ENCODE results near the gene UBR3. TPM values are rescaled to one million over a fixed set of nuclear protein-coding genes. Genes with fewer than 3 reads are reported as not detected.

The UBR3 gene
- total RNA-seq, 1 experiment from 2014 or later = 21.9 TPM

- Histone ChIP-seq H3K9ac (ENCODE audit: extremely low read depth, insufficient read length, low read length) (no peak overlapping the region), H3K56ac (ENCODE audit: insufficient read length, low read depth, low read length) (no peak overlapping the region), H4K5ac (ENCODE audit: insufficient read length, low read depth, low read length) (no peak overlapping the region), H3K14ac (ENCODE audit: insufficient read depth, low read length) (no peak overlapping the region), H3K4me1 (ENCODE audit: insufficient read depth, low read length) (no peaks in the 10 kb centered on the region), H2BK120ac (ENCODE audit: low read depth, low read length, poor library complexity, severe bottlenecking) (no peak overlapping the region), H3T11ph (ENCODE audit: low read length) (no peak overlapping the region), H3K4ac (ENCODE audit: low read depth, low read length) (no peak overlapping the region), H2BK12ac (ENCODE audit: insufficient read length, low read depth, low read length) (no peak overlapping the region), H2BK15ac (ENCODE audit: low read depth, low read length) (no peak overlapping the region), H4K20me1 (ENCODE audit: control insufficient read depth, insufficient read depth, insufficient read length) (no peaks in the 10 kb centered on the region), H3K4me2 (ENCODE audit: insufficient read depth, insufficient read length, low read length) (no peak overlapping the region), H2AK5ac (ENCODE audit: insufficient read length, low read length) (no peak overlapping the region), H3K9me3 (ENCODE audit: control insufficient read depth, low read depth, low read length) (no peaks in the 10 kb centered on the region), H4K91ac (ENCODE audit: insufficient read length, low read depth, low read length) (no peak overlapping the region), H2BK5ac (ENCODE audit: insufficient read length, low read length) (no peak overlapping the region), H3K27me3 (ENCODE audit: insufficient read depth, low read length) (no peaks in the 10 kb centered on the region), H3K79me1 (ENCODE audit: insufficient read depth, low read depth, low read length, poor library complexity, severe bottlenecking) (no peaks in the 10 kb centered on the region), H3K27ac (ENCODE audit: insufficient read length, low read depth, low read length) (no peak overlapping the region), H3K23ac (ENCODE audit: insufficient read length, low read depth, low read length) (no peak overlapping the region), H4K8ac (replicated peaks; ENCODE audit: insufficient read length, low read depth, low read length) (no peak overlapping the region), H3K79me2 (ENCODE audit: insufficient read depth, low read length) (no peaks in the 10 kb centered on the region), H3K18ac (ENCODE audit: insufficient read length, low read depth, low read length) (no peak overlapping the region), H2AFZ (ENCODE audit: low read length) (no peak overlapping the region), H2BK20ac (ENCODE audit: low read depth, low read length, poor library complexity, severe bottlenecking) (no peak overlapping the region), H3K23me2 (ENCODE audit: insufficient read length, low read depth, low read length, poor library complexity, severe bottlenecking) (no peaks in the 10 kb centered on the region)
- no peak overlapping the region for H3K27ac Mint-ChIP-seq
- H3K9me3 Mint-ChIP-seq = no peaks in the 10 kb centered on the region
- peaks cover 0 to 7% (median 6%) of the 10 kb centered on the region in 3 experiments; a peak in 2 of 7 replicates for H3K36me3 Mint-ChIP-seq (ENCODE audit: insufficient read depth in 1 of 3, low read depth in 3 of 3)
- H3K27me3 Mint-ChIP-seq (ENCODE audit: low read depth) = no peaks in the 10 kb centered on the region
- no CpG with 5 or more reads among the region's 1 CpG for WGBS (ENCODE audit: extremely low coverage, insufficient read length, low lambda C conversion rate)
- no peaks in the 10 kb centered on the region for H3K4me1 Mint-ChIP-seq
- no peak for TF ChIP-seq CTCF (conservative IDR thresholded peaks at IDR 0.05)
- DNase-seq = no peak
- no peak overlapping the region for H3K4me3 Mint-ChIP-seq
These were observed 59.9 kb downstream of the UBR3 start for GRCh38 chr2:169887120-169887519.

All from H9 (cell line).